Endometrial microvascular endothelial cells (primary cell): ENCODE measurements around the gene BRD9. TPM values are rescaled to one million over a fixed set of nuclear protein-coding genes. Genes with fewer than 3 reads are reported as not detected.

Source experiments
- in situ Hi-C: cut with HindIII; loops from 2 replicates; pipeline ENCODE4 v1.10.0; 2017; ENCODE audit warnings: low sequenced_read_pairs, low pct_unique_long_range_greater_than_20kb; ENCODE audit errors: inconsistent ontology term
- total RNA-seq: library from RNA; depleted of rRNA; stranded (reverse); fragments of >200 nt; gene quantifications from one replicate; pipeline ENCODE4 v1.2.3, GENCODE V29; 2015; ENCODE audit errors: inconsistent ontology term

Gene BRD9
- total RNA-seq, 1 donor from 2014 or later, result 34.5 TPM

- in situ Hi-C loops, result loop anchor here (10.0 kb wide), 1 partner anchor 244 kb away; no protein-coding TSS in a partner anchor
These were observed 16.5 kb upstream of the BRD9 start for GRCh38 chr5:909086-909485.

- in situ Hi-C loops, result loop anchor here (10.0 kb wide), 1 partner anchor 243 kb away; no protein-coding TSS in a partner anchor
These were observed 15.6 kb upstream of the BRD9 start for GRCh38 chr5:908172-908571.

GRCh38 chr5:907366-907910 is 14.8 kb upstream of the BRD9 start:
- in situ Hi-C loops, result loop anchor here (10.0 kb wide), 1 partner anchor 243 kb away; no protein-coding TSS in a partner anchor

- in situ Hi-C loops, result loop anchor here (10.0 kb wide), 1 partner anchor 240 kb away; no protein-coding TSS in a partner anchor
These were observed 12.6 kb upstream of the BRD9 start for GRCh38 chr5:905139-905642.

- in situ Hi-C loops, result loop anchor here (10.0 kb wide), 1 partner anchor 239 kb away; no protein-coding TSS in a partner anchor
These were observed 11.1 kb upstream of the BRD9 start for GRCh38 chr5:903756-904096.

GRCh38 chr5:902129-902916 is 9.7 kb upstream of the BRD9 start:
- in situ Hi-C loops, result loop anchor here (10.0 kb wide), 1 partner anchor 238 kb away; no protein-coding TSS in a partner anchor

GRCh38 chr5:900781-901180 is 8.2 kb upstream of the BRD9 start:
- in situ Hi-C loops, result loop anchor here (10.0 kb wide), 1 partner anchor 236 kb away; no protein-coding TSS in a partner anchor

- in situ Hi-C loops, result no loop called here
These were observed 1.1 kb upstream of the BRD9 start for GRCh38 chr5:893711-894110.

GRCh38 chr5:893137-893506 is 521 bp upstream of the BRD9 start:
- in situ Hi-C loops, result no loop called here

GRCh38 chr5:891837-892393 is 686 bp downstream of the BRD9 start:
- in situ Hi-C loops, result no loop called here

- in situ Hi-C loops, result no loop called here
These were observed 1.3 kb downstream of the BRD9 start for GRCh38 chr5:891117-891836.

GRCh38 chr5:889075-889710 is 3.4 kb downstream of the BRD9 start:
- in situ Hi-C loops, result no loop called here

GRCh38 chr5:888638-889035 is 4.0 kb downstream of the BRD9 start:
- in situ Hi-C loops, result no loop called here

- in situ Hi-C loops, result no loop called here
These were observed 4.5 kb downstream of the BRD9 start for GRCh38 chr5:887947-888637.

GRCh38 chr5:886716-887325 is 5.8 kb downstream of the BRD9 start:
- in situ Hi-C loops, result no loop called here

- in situ Hi-C loops, result no loop called here
These were observed 6.6 kb downstream of the BRD9 start for GRCh38 chr5:886036-886435.

- in situ Hi-C loops, result no loop called here
These were observed 7.1 kb downstream of the BRD9 start for GRCh38 chr5:885529-885928.

- in situ Hi-C loops, result no loop called here
These were observed 7.5 kb downstream of the BRD9 start for GRCh38 chr5:885127-885442.
